ENCODE measurements around the gene NTRK2.

- TF ChIP-seq CTCF (IDR thresholded peaks at IDR 0.05) (no peak), POLR2AphosphoS5 (IDR thresholded peaks at IDR 0.05) (no peak), POLR2A (IDR thresholded peaks at IDR 0.05) (no peak)
Measured at GRCh38 chr9:85036496-85036895, 367.0 kb downstream of the NTRK2 start.
